DLD1 (cell line): ENCODE measurements around the gene IGHMBP2.

Source experiments
- in situ Hi-C: cut with HindIII; loops from 2 replicates; pipeline ENCODE4 v1.10.0; 2017; ENCODE audit warnings: low sequenced_read_pairs

The IGHMBP2 gene

DNA sequence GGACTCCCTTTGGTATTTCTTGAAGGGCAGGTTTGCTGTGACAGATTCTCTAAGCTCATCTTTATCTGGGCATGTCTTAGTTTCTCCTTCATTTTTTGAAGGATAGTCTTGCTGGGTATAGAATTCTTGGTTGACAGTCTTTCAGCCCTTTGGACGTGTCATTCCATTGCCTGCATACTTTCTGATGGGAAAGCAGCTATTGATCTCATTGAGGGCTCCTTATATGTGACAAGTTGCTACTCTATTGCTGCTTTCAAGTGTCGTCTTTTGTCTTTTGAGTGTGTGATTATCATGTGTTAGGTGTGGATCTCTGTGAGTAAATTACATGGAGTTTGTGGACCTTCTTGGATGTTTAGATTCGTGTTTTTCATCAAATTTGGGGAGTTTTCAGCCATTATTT, 21.9 kb downstream of the IGHMBP2 start:
- in situ Hi-C loops: no loop called here

- in situ Hi-C loops: no loop called here
Observed at GRCh38 chr11:68927280-68928135, 23.8 kb downstream of the IGHMBP2 start.

- in situ Hi-C loops: no loop called here
Observed at GRCh38 chr11:68928136-68928880, 24.6 kb downstream of the IGHMBP2 start.

- in situ Hi-C loops: no loop called here
Observed at GRCh38 chr11:68929135-68929534, 25.4 kb downstream of the IGHMBP2 start.

DNA sequence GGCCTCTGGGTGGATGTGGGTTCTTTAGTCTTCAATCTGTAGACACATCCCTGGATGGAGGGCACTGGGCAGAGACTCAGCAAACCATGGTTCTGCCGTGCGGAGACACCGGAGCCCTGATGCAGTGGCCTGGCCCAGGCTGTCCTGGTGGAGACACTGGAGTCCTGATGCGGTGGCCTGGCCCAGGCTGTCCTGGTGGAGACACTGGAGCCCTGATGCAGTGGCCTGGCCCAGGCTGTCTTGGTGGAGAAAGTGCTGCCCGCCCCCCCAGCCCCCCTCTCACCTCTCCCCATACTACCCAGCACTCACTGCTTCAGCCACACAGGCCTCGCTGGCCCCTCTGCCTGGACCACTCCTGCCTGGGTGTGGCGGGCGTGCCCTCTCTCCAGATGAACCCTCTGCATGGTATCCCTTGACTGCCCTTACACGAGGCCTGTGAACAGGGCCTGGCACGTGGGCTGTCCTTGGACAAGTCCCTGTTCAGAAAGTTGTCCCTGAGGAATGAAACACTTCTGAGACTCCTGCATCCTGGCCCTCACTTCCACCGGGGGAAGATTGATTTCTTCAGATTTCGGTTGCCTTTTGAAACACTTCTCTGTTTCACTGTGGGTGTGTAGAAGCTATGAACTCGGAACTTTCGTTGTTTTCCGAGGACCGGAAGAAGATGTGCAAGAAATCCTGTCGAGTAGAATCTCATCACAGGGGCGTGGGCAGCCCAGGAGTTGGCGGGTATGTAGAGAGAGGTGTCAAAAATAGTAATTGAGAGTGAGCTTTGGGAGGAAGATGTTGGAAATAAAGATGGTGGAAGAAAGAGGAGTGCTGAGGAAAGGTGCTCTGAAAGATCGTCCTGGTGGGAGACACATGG, 26.2 kb downstream of the IGHMBP2 start:
- in situ Hi-C loops: no loop called here

- in situ Hi-C loops: no loop called here
Observed at GRCh38 chr11:68930991-68931855, 27.5 kb downstream of the IGHMBP2 start.

GRCh38 chr11:68931911-68932310, 28.2 kb downstream of the IGHMBP2 start:
- in situ Hi-C loops: no loop called here

DNA sequence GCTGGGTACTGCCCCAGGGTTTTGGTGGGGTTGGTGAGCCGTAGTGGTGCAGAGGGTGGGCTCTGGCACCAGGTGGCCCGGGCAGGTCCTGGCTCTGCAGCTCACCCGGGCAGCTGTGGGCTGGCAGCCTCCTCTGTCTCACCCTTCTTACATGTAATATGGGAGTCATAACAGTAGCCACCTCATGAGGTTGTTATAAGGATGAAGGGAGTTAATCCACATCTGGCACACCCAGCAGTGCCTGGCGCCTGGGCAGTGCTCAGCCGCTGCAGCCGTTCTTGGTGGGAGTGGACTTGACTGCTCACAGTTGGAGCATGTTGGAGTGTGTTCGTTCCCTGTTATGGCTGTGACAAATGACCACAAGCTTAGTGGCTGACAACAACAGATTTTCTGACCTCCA, 28.7 kb downstream of the IGHMBP2 start:
- in situ Hi-C loops: no loop called here

GRCh38 chr11:68932933-68933577, 29.4 kb downstream of the IGHMBP2 start:
- in situ Hi-C loops: no loop called here

GRCh38 chr11:68933605-68934320, 30.1 kb downstream of the IGHMBP2 start:
- in situ Hi-C loops: no loop called here

DNA sequence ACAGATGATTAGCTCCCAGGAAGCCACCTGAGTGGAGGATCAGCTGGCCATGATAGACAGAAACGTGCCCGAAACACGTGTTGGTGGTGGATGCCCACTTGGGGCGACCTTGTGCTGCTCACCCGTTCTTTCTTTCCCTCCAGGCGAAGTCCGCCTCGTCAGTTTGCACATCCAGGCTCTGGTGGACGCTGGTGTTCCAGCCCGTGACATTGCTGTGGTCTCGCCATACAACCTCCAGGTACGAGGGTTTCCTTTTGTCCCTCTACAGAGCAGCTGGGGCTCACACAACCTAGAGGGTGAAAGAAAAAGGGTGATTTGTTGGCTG, 30.6 kb downstream of the IGHMBP2 start:
- in situ Hi-C loops: no loop called here

- in situ Hi-C loops: no loop called here
Observed at GRCh38 chr11:68934666-68935065, 31.0 kb downstream of the IGHMBP2 start.

DNA sequence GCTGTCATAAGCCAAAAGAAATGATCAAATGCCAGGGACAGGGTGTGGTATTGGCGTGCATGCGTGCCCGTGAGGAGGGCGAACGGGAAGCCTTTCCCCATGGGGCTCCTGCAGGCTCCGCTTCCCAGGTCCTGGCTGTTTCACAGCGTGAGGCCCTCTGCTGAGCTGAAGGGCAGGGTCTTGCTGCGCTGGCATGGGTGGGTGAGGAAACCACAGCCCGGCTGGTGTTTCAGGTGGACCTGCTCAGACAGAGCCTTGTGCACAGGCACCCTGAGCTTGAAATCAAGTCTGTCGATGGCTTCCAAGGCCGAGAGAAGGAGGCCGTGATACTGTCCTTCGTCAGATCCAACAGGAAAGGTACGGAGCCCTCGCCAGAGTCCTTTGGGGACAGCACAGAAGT, 31.4 kb downstream of the IGHMBP2 start:
- in situ Hi-C loops: no loop called here

DNA sequence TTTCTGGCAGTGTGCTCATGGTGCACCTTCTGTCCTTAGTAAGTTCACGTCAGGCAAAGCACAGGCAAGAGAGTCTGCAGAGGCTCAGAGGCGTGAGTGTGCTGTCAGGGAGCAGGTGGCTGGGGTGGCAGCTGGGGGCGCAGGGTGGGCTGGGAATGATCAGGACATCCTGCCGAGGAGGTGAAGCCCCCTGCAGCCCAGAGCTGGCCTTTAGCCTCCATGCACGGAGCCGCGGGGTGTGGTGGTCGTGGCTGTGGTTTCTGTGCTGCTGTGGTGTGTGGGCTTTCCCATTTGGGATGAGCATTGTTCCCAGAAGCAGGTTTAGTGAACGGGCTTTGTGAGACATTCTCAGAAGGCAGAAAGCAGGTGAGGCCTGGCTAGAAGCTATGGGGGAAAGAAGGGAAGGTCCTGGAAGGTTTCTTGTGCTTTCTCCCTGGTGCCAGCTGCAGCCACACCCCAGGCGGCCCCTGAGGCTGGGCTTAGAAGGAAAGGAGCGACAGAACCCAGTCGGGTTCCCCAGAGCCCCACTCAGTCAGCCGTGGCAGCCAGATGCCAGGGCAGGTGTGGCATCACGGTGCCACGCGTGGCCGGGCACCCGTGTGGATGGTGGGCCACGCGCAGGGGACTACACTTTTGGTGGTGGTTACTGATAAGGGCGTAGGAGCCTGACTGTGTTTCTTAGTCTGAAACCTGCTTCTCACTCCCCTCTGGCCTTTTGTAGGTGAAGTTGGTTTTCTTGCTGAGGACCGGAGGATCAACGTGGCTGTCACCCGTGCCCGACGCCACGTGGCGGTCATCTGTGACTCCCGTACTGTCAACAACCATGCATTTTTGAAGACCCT, 32.0 kb downstream of the IGHMBP2 start:
- in situ Hi-C loops: no loop called here

DNA sequence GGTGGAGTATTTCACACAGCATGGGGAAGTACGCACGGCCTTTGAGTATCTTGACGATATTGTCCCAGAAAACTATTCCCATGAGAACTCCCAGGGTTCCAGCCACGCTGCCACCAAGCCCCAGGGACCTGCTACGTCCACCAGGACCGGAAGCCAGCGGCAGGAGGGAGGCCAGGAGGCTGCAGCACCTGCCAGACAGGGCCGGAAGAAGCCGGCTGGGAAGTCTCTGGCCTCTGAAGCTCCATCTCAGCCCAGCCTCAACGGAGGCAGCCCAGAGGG, 32.6 kb downstream of the IGHMBP2 start:
- in situ Hi-C loops: no loop called here

- in situ Hi-C loops: no loop called here
Observed at GRCh38 chr11:68936676-68937620, 33.3 kb downstream of the IGHMBP2 start.

DNA sequence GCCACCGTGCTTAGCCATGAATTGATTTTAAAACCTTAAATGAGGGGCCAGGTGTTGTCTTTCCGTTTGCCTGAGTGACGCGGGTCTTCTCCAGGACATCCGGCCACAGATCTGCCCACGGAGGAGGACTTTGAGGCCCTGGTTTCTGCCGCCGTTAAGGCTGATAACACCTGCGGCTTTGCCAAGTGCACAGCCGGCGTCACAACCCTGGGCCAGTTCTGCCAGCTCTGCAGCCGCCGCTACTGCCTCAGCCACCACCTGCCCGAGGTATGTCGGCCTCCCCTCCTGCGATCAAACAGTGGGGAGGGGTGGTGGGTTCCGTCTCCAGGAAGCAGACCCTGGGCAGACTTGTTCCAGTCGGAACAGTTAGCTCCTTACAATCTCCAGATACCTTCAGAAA, 34.4 kb downstream of the IGHMBP2 start:
- in situ Hi-C loops: no loop called here
